Measurements from ENCODE around the gene CACNB3. TPM values are rescaled to one million over a fixed set of nuclear protein-coding genes. Genes with fewer than 3 reads are reported as not detected.

The CACNB3 gene
- total RNA-seq, 4 donors from 2014 or later, result 9.4 to 39.2 (median 30.1) TPM

GRCh38 chr12:48863291-48863690, 45.0 kb downstream of the CACNB3 start:
- WGBS, 2 donors (ENCODE audit: low coverage in 1 of 2), result 50 to 52% methylated on average over 1 to 4 of the region's 4 CpGs
- TF ChIP-seq POLR2AphosphoS5 (IDR thresholded peaks at IDR 0.05) (no peak), EP300 (IDR thresholded peaks at IDR 0.05) (no peak), POLR2A (IDR thresholded peaks at IDR 0.05) (no peak)
- TF ChIP-seq, protein P1, sequence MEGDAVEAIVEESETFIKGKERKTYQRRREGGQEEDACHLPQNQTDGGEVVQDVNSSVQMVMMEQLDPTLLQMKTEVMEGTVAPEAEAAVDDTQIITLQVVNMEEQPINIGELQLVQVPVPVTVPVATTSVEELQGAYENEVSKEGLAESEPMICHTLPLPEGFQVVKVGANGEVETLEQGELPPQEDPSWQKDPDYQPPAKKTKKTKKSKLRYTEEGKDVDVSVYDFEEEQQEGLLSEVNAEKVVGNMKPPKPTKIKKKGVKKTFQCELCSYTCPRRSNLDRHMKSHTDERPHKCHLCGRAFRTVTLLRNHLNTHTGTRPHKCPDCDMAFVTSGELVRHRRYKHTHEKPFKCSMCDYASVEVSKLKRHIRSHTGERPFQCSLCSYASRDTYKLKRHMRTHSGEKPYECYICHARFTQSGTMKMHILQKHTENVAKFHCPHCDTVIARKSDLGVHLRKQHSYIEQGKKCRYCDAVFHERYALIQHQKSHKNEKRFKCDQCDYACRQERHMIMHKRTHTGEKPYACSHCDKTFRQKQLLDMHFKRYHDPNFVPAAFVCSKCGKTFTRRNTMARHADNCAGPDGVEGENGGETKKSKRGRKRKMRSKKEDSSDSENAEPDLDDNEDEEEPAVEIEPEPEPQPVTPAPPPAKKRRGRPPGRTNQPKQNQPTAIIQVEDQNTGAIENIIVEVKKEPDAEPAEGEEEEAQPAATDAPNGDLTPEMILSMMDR (IDR thresholded peaks at IDR 0.05), result no peak

GRCh38 chr12:48865281-48866051, 47.2 kb downstream of the CACNB3 start, which contains the start of gene RND1:
Gene RND1 (minus strand): TSS chr12:48865870. CDS start chr12:48865767, 103 bp downstream.
- H3K9me3 ChIP-seq, result no peaks in the 10 kb centered on the region
- H3K27ac ChIP-seq, result peak within 1 kb of the TSS in 3 of 4 donors; percentile 15 to 59 (median 51)
- peaks cover 0 to 15% (median 3%) of the 10 kb centered on the region in 3 donors for H3K4me1 ChIP-seq
- peaks cover 0 to 6% of the 10 kb centered on the region in 2 donors for H3K36me3 ChIP-seq
- WGBS, 2 donors (ENCODE audit: low coverage in 1 of 2), result 0% methylated on average over 16 of the region's 32 CpGs; no CpG with 5 or more reads in 1 of the 2 donors
- peaks cover 34% of the 10 kb centered on the region for H3K27me3 ChIP-seq
- H3K4me3 ChIP-seq, result peak within 1 kb of the TSS; percentile 39 to 65
- TF ChIP-seq, protein P1 (IDR thresholded peaks at IDR 0.05), result peak in 1 of 4 experiments; percentile 33
- peak; percentile 91 for TF ChIP-seq POLR2AphosphoS5 (IDR thresholded peaks at IDR 0.05)
- TF ChIP-seq EP300 (IDR thresholded peaks at IDR 0.05), result no peak
- TF ChIP-seq POLR2A (IDR thresholded peaks at IDR 0.05), result peak; percentile 83
- peak; percentile 98 for ATAC-seq

More at GRCh38 chr12:48863291-48863690, 45.0 kb downstream of the CACNB3 start:
- peaks cover 0 to 6% of the 10 kb centered on the region in 2 donors for H3K36me3 ChIP-seq
- H3K4me3 ChIP-seq, result no peak overlapping the region
- no peaks in the 10 kb centered on the region for H3K9me3 ChIP-seq
- ATAC-seq, result no peak
- H3K4me1 ChIP-seq, result peaks cover 0 to 15% (median 3%) of the 10 kb centered on the region in 3 donors
- H3K27ac ChIP-seq, result no peak overlapping the region
- peaks cover 34% of the 10 kb centered on the region for H3K27me3 ChIP-seq

DNA sequence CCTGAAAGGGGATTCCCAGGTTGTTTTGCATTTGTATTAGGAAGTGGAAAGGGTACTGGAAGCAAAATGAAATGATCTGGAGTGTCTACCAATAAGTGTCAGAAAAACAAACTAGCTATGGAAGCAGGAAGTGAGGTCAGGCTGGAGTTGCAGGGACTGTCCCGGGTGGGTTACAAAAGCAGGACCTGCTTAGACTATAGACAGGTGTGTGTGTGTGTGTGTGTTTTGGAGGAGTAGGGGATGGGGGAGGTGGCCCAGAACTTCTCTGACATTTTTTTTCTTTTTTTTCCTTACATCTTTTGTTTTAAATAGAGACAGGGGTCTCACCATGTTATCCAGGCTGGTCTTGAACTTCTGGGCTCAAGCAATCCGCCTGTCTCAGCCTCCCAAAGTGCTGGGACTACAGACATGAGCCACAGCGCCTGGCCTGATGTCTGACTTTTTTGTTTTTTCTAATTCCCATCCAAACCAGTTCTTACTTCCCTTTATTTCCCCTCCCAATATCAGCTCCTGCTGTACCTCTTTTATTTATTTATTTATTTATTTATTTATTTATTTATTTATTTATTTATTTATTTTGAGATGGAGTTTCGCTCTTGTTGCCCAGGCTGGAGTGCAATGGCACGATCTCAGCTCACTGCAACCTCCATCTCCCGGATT, 47.9 kb downstream of the CACNB3 start:
- peak overlapping the region in 2 of 4 donors; percentile 51 to 59 for H3K27ac ChIP-seq
- TF ChIP-seq, protein P1 (IDR thresholded peaks at IDR 0.05), result no peak
- no peak for TF ChIP-seq POLR2AphosphoS5 (IDR thresholded peaks at IDR 0.05)
- no peak for TF ChIP-seq EP300 (IDR thresholded peaks at IDR 0.05)
- no peak for TF ChIP-seq POLR2A (IDR thresholded peaks at IDR 0.05)
- peak; percentile 23 for ATAC-seq
- no peaks in the 10 kb centered on the region for H3K9me3 ChIP-seq
- 52 to 75% methylated on average over 3 to 5 of the region's 6 CpGs for WGBS, 2 donors (ENCODE audit: low coverage in 1 of 2)
- peak overlapping the region; percentile 39 to 65 for H3K4me3 ChIP-seq
- peaks cover 0 to 15% (median 3%) of the 10 kb centered on the region in 3 donors for H3K4me1 ChIP-seq
- peaks cover 34% of the 10 kb centered on the region for H3K27me3 ChIP-seq
- H3K36me3 ChIP-seq, result peaks cover 0 to 5% of the 10 kb centered on the region in 2 donors

GRCh38 chr12:48868451-48868850, 50.2 kb downstream of the CACNB3 start:
- peaks cover 17% of the 10 kb centered on the region for H3K27me3 ChIP-seq
- TF ChIP-seq EP300 (IDR thresholded peaks at IDR 0.05) (no peak), POLR2AphosphoS5 (IDR thresholded peaks at IDR 0.05) (no peak), POLR2A (IDR thresholded peaks at IDR 0.05) (no peak)
- TF ChIP-seq, protein P1 (IDR thresholded peaks at IDR 0.05), result no peak
- WGBS, 2 donors (ENCODE audit: low coverage in 1 of 2), result 94 to 100% methylated on average over 1 to 2 of the region's 2 CpGs
- no peak overlapping the region for H3K27ac ChIP-seq
- peaks cover 0 to 15% (median 3%) of the 10 kb centered on the region in 3 donors for H3K4me1 ChIP-seq
- H3K9me3 ChIP-seq, result no peaks in the 10 kb centered on the region
- H3K4me3 ChIP-seq, result no peak overlapping the region
- H3K36me3 ChIP-seq, result no peaks in the 10 kb centered on the region
- ATAC-seq, result no peak
